Measurements from ENCODE around the gene USP32.

USP32 gene, protein sequence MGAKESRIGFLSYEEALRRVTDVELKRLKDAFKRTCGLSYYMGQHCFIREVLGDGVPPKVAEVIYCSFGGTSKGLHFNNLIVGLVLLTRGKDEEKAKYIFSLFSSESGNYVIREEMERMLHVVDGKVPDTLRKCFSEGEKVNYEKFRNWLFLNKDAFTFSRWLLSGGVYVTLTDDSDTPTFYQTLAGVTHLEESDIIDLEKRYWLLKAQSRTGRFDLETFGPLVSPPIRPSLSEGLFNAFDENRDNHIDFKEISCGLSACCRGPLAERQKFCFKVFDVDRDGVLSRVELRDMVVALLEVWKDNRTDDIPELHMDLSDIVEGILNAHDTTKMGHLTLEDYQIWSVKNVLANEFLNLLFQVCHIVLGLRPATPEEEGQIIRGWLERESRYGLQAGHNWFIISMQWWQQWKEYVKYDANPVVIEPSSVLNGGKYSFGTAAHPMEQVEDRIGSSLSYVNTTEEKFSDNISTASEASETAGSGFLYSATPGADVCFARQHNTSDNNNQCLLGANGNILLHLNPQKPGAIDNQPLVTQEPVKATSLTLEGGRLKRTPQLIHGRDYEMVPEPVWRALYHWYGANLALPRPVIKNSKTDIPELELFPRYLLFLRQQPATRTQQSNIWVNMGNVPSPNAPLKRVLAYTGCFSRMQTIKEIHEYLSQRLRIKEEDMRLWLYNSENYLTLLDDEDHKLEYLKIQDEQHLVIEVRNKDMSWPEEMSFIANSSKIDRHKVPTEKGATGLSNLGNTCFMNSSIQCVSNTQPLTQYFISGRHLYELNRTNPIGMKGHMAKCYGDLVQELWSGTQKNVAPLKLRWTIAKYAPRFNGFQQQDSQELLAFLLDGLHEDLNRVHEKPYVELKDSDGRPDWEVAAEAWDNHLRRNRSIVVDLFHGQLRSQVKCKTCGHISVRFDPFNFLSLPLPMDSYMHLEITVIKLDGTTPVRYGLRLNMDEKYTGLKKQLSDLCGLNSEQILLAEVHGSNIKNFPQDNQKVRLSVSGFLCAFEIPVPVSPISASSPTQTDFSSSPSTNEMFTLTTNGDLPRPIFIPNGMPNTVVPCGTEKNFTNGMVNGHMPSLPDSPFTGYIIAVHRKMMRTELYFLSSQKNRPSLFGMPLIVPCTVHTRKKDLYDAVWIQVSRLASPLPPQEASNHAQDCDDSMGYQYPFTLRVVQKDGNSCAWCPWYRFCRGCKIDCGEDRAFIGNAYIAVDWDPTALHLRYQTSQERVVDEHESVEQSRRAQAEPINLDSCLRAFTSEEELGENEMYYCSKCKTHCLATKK (N-terminal part only)

DNA sequence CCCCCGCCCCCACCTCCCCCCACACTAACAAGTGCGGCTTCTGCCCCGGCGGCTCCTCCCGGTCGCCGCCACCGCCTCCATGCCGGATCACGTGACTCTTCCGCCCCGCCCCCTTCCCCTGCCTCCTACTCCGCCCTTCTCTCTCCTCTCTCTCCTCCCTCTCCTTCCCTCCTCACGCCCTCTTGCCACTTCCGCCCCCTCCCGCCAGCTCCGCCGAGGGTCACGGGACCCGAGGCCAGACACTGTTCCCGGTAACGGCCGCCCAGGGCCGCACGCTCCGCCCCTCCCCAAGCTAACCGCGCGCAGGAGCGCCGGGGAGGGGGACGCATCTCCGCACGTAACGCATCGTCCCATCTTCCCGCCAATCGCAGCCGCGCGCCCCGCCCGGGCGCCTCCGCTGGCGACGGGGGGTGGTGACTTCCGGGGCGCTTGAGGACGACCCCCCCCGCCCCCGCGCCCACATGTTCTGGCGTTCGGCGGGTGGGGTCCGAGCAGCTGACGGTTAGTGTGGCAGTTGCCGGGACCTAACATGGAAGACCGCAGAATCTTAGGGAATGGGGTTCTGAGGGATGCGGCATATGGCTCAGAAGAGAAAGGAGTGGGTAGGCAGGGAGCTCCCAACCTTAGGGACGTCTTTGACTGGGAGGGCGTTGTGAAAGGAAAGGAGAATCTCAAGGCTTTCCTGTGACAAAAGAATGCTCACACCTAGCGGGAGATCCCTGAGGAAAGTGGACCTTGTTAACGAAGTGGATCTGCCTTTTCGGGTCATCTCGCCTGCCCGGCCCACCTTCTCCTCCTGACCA lies at the start of gene USP32:
Gene USP32, minus strand, starts transcription at position 92 of the 803 bp plus-strand sequence. CDS start 194 bp downstream, outside the sequence.
- TF ChIP-seq, protein P1, sequence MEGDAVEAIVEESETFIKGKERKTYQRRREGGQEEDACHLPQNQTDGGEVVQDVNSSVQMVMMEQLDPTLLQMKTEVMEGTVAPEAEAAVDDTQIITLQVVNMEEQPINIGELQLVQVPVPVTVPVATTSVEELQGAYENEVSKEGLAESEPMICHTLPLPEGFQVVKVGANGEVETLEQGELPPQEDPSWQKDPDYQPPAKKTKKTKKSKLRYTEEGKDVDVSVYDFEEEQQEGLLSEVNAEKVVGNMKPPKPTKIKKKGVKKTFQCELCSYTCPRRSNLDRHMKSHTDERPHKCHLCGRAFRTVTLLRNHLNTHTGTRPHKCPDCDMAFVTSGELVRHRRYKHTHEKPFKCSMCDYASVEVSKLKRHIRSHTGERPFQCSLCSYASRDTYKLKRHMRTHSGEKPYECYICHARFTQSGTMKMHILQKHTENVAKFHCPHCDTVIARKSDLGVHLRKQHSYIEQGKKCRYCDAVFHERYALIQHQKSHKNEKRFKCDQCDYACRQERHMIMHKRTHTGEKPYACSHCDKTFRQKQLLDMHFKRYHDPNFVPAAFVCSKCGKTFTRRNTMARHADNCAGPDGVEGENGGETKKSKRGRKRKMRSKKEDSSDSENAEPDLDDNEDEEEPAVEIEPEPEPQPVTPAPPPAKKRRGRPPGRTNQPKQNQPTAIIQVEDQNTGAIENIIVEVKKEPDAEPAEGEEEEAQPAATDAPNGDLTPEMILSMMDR (IDR thresholded peaks at IDR 0.05) = peak; percentile 63
- no peaks in the 10 kb centered on the region for H3K27me3 ChIP-seq (ENCODE audit: control insufficient read depth, insufficient read depth, low read length)
- peak within 1 kb of the TSS; percentile 85 for H3K4me3 ChIP-seq (ENCODE audit: low read depth, low read length)
- peak within 1 kb of the TSS; percentile 86 for H3K4me2 ChIP-seq (ENCODE audit: low read length)
- peaks cover 7% of the 10 kb centered on the region for H3K4me1 ChIP-seq
- H3K27ac ChIP-seq = peak within 1 kb of the TSS; percentile 96
- H3K36me3 ChIP-seq (ENCODE audit: control insufficient read depth, insufficient read depth, low read length) = no peaks in the 10 kb centered on the region
- H2AFZ ChIP-seq = peak within 1 kb of the TSS; percentile 94
- peak within 1 kb of the TSS; percentile 78 for H3K9ac ChIP-seq
- H3K79me2 ChIP-seq = peaks cover 5% of the 10 kb centered on the region
- no peaks in the 10 kb centered on the region for H3K9me3 ChIP-seq (ENCODE audit: control insufficient read depth, low read length)

DNA sequence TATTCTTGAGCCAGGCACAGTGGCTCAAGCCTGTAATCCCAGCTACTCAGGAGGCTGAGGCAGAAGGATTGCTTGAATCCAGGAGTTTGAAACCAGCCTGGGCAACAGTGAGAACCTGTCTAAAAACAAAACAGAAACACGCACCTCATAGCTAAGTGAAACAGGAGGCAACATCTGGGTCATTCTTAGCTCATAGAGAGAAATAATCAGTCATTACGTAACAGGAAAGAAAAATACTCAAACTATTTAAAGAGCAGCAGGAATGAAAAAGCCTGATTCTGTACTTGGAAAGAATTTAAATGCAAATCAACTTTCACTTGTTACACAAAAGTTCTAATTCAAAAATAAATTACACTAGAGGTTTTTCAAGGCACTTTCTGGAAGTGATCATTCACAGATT lies 47.6 kb upstream of the USP32 start:
- Histone ChIP-seq H3K4me1 (no peaks in the 10 kb centered on the region), H3K4me2 (ENCODE audit: low read length) (no peak overlapping the region), H3K9me3 (ENCODE audit: control insufficient read depth, low read length) (no peaks in the 10 kb centered on the region), H3K9ac (no peak overlapping the region), H3K36me3 (ENCODE audit: control insufficient read depth, insufficient read depth, low read length) (no peaks in the 10 kb centered on the region), H2AFZ (no peak overlapping the region), H3K27me3 (ENCODE audit: control insufficient read depth, insufficient read depth, low read length) (no peaks in the 10 kb centered on the region), H3K27ac (no peak overlapping the region), H3K79me2 (no peaks in the 10 kb centered on the region), H3K4me3 (ENCODE audit: low read depth, low read length) (no peak overlapping the region)
- TF ChIP-seq, protein P1 (IDR thresholded peaks at IDR 0.05) = no peak

DNA sequence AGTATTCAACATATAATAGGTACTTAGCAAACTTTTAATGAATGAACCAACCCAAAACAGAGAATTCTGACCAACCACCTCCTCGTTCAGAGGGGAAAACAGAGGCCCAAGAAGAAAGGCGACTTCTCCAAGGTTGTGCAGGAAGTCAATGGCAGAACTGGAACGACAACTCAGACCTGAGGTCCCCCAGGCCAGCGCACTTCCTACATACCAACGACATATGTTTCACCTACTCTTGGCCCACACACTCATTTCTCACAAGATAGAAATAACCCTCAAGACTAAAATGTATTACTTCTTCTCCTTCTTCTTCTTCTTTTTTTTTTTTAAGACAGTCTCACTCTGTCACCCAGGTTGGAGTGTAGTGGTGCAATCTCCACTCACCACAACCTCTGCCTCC lies 44.7 kb upstream of the USP32 start:
- no peaks in the 10 kb centered on the region for H3K36me3 ChIP-seq (ENCODE audit: control insufficient read depth, insufficient read depth, low read length)
- no peaks in the 10 kb centered on the region for H3K79me2 ChIP-seq
- H3K9me3 ChIP-seq (ENCODE audit: control insufficient read depth, low read length) = no peaks in the 10 kb centered on the region
- H3K4me2 ChIP-seq (ENCODE audit: low read length) = no peak overlapping the region
- TF ChIP-seq, protein P1 (IDR thresholded peaks at IDR 0.05) = no peak
- no peak overlapping the region for H3K9ac ChIP-seq
- H3K4me1 ChIP-seq = no peaks in the 10 kb centered on the region
- no peak overlapping the region for H3K27ac ChIP-seq
- no peaks in the 10 kb centered on the region for H3K27me3 ChIP-seq (ENCODE audit: control insufficient read depth, insufficient read depth, low read length)
- H2AFZ ChIP-seq = no peak overlapping the region
- H3K4me3 ChIP-seq (ENCODE audit: low read depth, low read length) = no peak overlapping the region

All from parathyroid adenoma (tissue), 2 donors.